Ureter (tissue), 1 donor: ENCODE data around the gene STK32C. TPM values are rescaled to one million over a fixed set of nuclear protein-coding genes. Genes with fewer than 3 reads are reported as not detected.
A peak's percentile ranks its signal among the peaks of the same experiment; 100 is the strongest.
"Not testable (repeated sequence)": the region's sequence is repeated elsewhere in the genome, so short reads cannot be mapped to it uniquely, and the experiment has no call there.

ENCODE experiments used
- DNase-seq: peaks from one replicate; pipeline ENCODE4 v3.0.0-alpha.2; 2020; ENCODE audit warnings: low spot score
- total RNA-seq: library from RNA; stranded (reverse); gene quantifications from one replicate; pipeline ENCODE4 v1.2.4, GENCODE V29; 2023
- donor health status: DM: yes; HTN: yes; CAD: no.

STK32C gene
- total RNA-seq, 1 donor from 2014 or later = 10.8 TPM

GRCh38 chr10:132338876-132339275 lies 31.1 kb upstream of the STK32C start:
- DNase-seq = no peak

- DNase-seq = not testable (repeated sequence)
Observed at GRCh38 chr10:132337854-132338253, 30.1 kb upstream of the STK32C start.

- DNase-seq = no peak
Observed at GRCh38 chr10:132336919-132337407, 29.2 kb upstream of the STK32C start.

- no peak for DNase-seq
Observed at GRCh38 chr10:132336064-132336746, 28.5 kb upstream of the STK32C start.

- DNase-seq = no peak
Observed at GRCh38 chr10:132335189-132336063, 27.7 kb upstream of the STK32C start.

- DNase-seq = no peak
Observed at GRCh38 chr10:132334631-132335188, 27.0 kb upstream of the STK32C start.

- DNase-seq = no peak
Observed at GRCh38 chr10:132333386-132333785, 25.6 kb upstream of the STK32C start.

GRCh38 chr10:132332433-132332754 lies 24.6 kb upstream of the STK32C start:
- no peak for DNase-seq

- DNase-seq = peak; percentile 100
Observed at GRCh38 chr10:132331601-132332432, 24.1 kb upstream of the STK32C start, which contains the start of gene LRRC27. Gene LRRC27 (plus strand): TSS chr10:132332193. CDS start chr10:132333525, 1,332 bp downstream.

GRCh38 chr10:132330486-132330833 lies 22.7 kb upstream of the STK32C start:
- no peak for DNase-seq

GRCh38 chr10:132329565-132330485 lies 22.1 kb upstream of the STK32C start:
- DNase-seq = no peak

GRCh38 chr10:132328738-132329137 lies 21.0 kb upstream of the STK32C start:
- DNase-seq = no peak

- no peak for DNase-seq
Observed at GRCh38 chr10:132328106-132328505, 20.4 kb upstream of the STK32C start.

GRCh38 chr10:132326925-132327324 lies 19.2 kb upstream of the STK32C start:
- DNase-seq = no peak

- DNase-seq = no peak
Observed at GRCh38 chr10:132326344-132326889, 18.7 kb upstream of the STK32C start.

GRCh38 chr10:132324186-132324585 lies 16.4 kb upstream of the STK32C start:
- no peak for DNase-seq

- no peak for DNase-seq
Observed at GRCh38 chr10:132322586-132323048, 14.9 kb upstream of the STK32C start.

GRCh38 chr10:132321726-132322125 lies 14.0 kb upstream of the STK32C start:
- DNase-seq = no peak

GRCh38 chr10:132320654-132321469 lies 13.1 kb upstream of the STK32C start:
- DNase-seq = no peak
